Measurements from ENCODE around the gene FAM200B. TPM values are rescaled to one million over a fixed set of nuclear protein-coding genes. Genes with fewer than 3 reads are reported as not detected.

FAM200B gene
- 19.2 and 38.5 TPM in 2 replicates for total RNA-seq

GRCh38 chr4:15681372-15682241, at the start of gene FAM200B:
Gene FAM200B (plus strand): TSS chr4:15681827. CDS start chr4:15686978, 5,151 bp downstream.

GRCh38 chr4:15655223-15656037, 26.2 kb upstream of the FAM200B start, which contains the start of gene FBXL5:
Gene FBXL5 (minus strand): TSS chr4:15655357. CDS start chr4:15655287, 70 bp downstream.

GRCh38 chr4:15702941-15703403, 21.3 kb downstream of the FAM200B start, which contains the start of gene BST1:
Gene BST1 (plus strand): TSS chr4:15703065. CDS start chr4:15703145, 80 bp downstream.

Other genes starting within 250 kb of the FAM200B start
- 18.6 and 18.8 TPM in 2 replicates for gene CC2D2A, start 211.9 kb upstream of the FAM200B start, total RNA-seq
- gene FBXL5, start 26.5 kb upstream of the FAM200B start, total RNA-seq = 96.1 and 109 TPM in 2 replicates
- 11.2 and 62.6 TPM in 2 replicates for gene BST1, start 21.2 kb downstream of the FAM200B start, total RNA-seq
- 1.1 TPM in 1 of 2 replicates, not detected in the other for gene CD38, start 96.5 kb downstream of the FAM200B start, total RNA-seq